Right hindlimb (tissue), 1 donor: ENCODE data around the gene CRB2.
A peak's percentile ranks its signal among the peaks of the same experiment; 100 is the strongest.

Experiments used
- DNase-seq: peaks from one replicate; pipeline ENCODE4 v3.0.0-alpha.2; 2018

CRB2 gene

GRCh38 chr9:123355761-123356431, at the start of gene CRB2:
Gene CRB2, plus strand, starts transcription at chr9:123356197. Its CDS starts 64 bp downstream, at chr9:123356261.
- no peak for DNase-seq

GRCh38 chr9:123309611-123310010, 46.4 kb upstream of the CRB2 start:
- no peak for DNase-seq

GRCh38 chr9:123310551-123311249, 45.3 kb upstream of the CRB2 start:
- no peak for DNase-seq

- no peak for DNase-seq
Observed at GRCh38 chr9:123311250-123311752, 44.7 kb upstream of the CRB2 start.

GRCh38 chr9:123312306-123312877, 43.6 kb upstream of the CRB2 start:
- no peak for DNase-seq

GRCh38 chr9:123314617-123315016, 41.4 kb upstream of the CRB2 start:
- DNase-seq = no peak

- no peak for DNase-seq
Observed at GRCh38 chr9:123315635-123316034, 40.4 kb upstream of the CRB2 start.

GRCh38 chr9:123316053-123316718, 39.8 kb upstream of the CRB2 start:
- no peak for DNase-seq

GRCh38 chr9:123318202-123318601, 37.8 kb upstream of the CRB2 start:
- DNase-seq = peak; percentile 76

GRCh38 chr9:123318961-123319421, 37.0 kb upstream of the CRB2 start:
- peak; percentile 91 for DNase-seq

GRCh38 chr9:123319541-123320339, 36.3 kb upstream of the CRB2 start:
- peak; percentile 36 for DNase-seq

GRCh38 chr9:123320814-123321213, 35.2 kb upstream of the CRB2 start:
- DNase-seq = no peak

- no peak for DNase-seq
Observed at GRCh38 chr9:123321616-123322272, 34.3 kb upstream of the CRB2 start.

- peak; percentile 52 for DNase-seq
Observed at GRCh38 chr9:123322273-123323195, 33.5 kb upstream of the CRB2 start.

- no peak for DNase-seq
Observed at GRCh38 chr9:123323196-123324013, 32.6 kb upstream of the CRB2 start.

GRCh38 chr9:123324767-123325183, 31.2 kb upstream of the CRB2 start:
- DNase-seq = no peak

- DNase-seq = no peak
Observed at GRCh38 chr9:123326187-123326586, 29.8 kb upstream of the CRB2 start.

GRCh38 chr9:123326662-123327093, 29.3 kb upstream of the CRB2 start:
- DNase-seq = no peak

GRCh38 chr9:123327697-123328100, 28.3 kb upstream of the CRB2 start:
- DNase-seq = no peak
